ENCODE measurements around the gene KRT34. TPM values are rescaled to one million over a fixed set of nuclear protein-coding genes. Genes with fewer than 3 reads are reported as not detected.
"Not testable (repeated sequence)": the region's sequence is repeated elsewhere in the genome, so short reads cannot be mapped to it uniquely, and the experiment has no call there.

Gene KRT34
- total RNA-seq, 1 donor from 2014 or later, result not detected

GRCh38 chr17:41386227-41386626, 4.1 kb upstream of the KRT34 start:
- peaks cover 2% of the 10 kb centered on the region for H3K4me1 Mint-ChIP-seq (ENCODE audit: low read depth, unreplicated experiment)
- Histone ChIP-seq H3K9me3 (ENCODE audit: insufficient read depth, low read depth, low read length) (no peaks in the 10 kb centered on the region), H3K27me3 (ENCODE audit: insufficient read depth, low read length) (no peaks in the 10 kb centered on the region), H2AFZ (ENCODE audit: low read depth, low read length) (no peak overlapping the region), H4K20me1 (ENCODE audit: insufficient read depth, low read length) (no peaks in the 10 kb centered on the region), H3K27ac (ENCODE audit: low read depth, low read length) (no peak overlapping the region), H3K4me3 (ENCODE audit: insufficient read depth, low read depth, low read length) (no peak overlapping the region), H3K79me2 (ENCODE audit: insufficient read depth, low read length) (no peaks in the 10 kb centered on the region), H3K9ac (ENCODE audit: low read length) (no peak overlapping the region), H3K4me1 (ENCODE audit: insufficient read depth, low read length) (no peaks in the 10 kb centered on the region), H3K4me2 (ENCODE audit: low read length) (no peak overlapping the region), H3K36me3 (ENCODE audit: insufficient read depth, low read length) (no peaks in the 10 kb centered on the region)
- FAIRE-seq, result no peak
- no peak for DNase-seq (ENCODE audit: low read depth)
- no peak for TF ChIP-seq EZH2 (IDR thresholded peaks at IDR 0.05; ENCODE audit: insufficient read depth, low read length)
- TF ChIP-seq, protein P1, sequence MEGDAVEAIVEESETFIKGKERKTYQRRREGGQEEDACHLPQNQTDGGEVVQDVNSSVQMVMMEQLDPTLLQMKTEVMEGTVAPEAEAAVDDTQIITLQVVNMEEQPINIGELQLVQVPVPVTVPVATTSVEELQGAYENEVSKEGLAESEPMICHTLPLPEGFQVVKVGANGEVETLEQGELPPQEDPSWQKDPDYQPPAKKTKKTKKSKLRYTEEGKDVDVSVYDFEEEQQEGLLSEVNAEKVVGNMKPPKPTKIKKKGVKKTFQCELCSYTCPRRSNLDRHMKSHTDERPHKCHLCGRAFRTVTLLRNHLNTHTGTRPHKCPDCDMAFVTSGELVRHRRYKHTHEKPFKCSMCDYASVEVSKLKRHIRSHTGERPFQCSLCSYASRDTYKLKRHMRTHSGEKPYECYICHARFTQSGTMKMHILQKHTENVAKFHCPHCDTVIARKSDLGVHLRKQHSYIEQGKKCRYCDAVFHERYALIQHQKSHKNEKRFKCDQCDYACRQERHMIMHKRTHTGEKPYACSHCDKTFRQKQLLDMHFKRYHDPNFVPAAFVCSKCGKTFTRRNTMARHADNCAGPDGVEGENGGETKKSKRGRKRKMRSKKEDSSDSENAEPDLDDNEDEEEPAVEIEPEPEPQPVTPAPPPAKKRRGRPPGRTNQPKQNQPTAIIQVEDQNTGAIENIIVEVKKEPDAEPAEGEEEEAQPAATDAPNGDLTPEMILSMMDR (IDR thresholded peaks at IDR 0.05; ENCODE audit: insufficient read depth, low read depth, low read length), result no peak
- no peaks in the 10 kb centered on the region for H3K27me3 Mint-ChIP-seq (ENCODE audit: low read depth, unreplicated experiment)
- H3K27ac Mint-ChIP-seq (ENCODE audit: unreplicated experiment), result no peak overlapping the region
- no peak overlapping the region for H3K4me3 Mint-ChIP-seq (ENCODE audit: unreplicated experiment)
- H3K36me3 Mint-ChIP-seq (ENCODE audit: low read depth, unreplicated experiment), result no peaks in the 10 kb centered on the region
- H3K9me3 Mint-ChIP-seq (ENCODE audit: unreplicated experiment), result peaks cover 7% of the 10 kb centered on the region

- no peaks in the 10 kb centered on the region for H4K20me1 ChIP-seq (ENCODE audit: insufficient read depth, low read length)
- H3K4me2 ChIP-seq (ENCODE audit: low read length), result no peak overlapping the region
- H3K79me2 ChIP-seq (ENCODE audit: insufficient read depth, low read length), result no peaks in the 10 kb centered on the region
- H3K27ac Mint-ChIP-seq (ENCODE audit: unreplicated experiment), result no peak overlapping the region
- H3K4me3 Mint-ChIP-seq (ENCODE audit: unreplicated experiment), result no peak overlapping the region
- peaks cover 7% of the 10 kb centered on the region for H3K4me1 Mint-ChIP-seq (ENCODE audit: low read depth, unreplicated experiment)
- no peaks in the 10 kb centered on the region for H3K27me3 ChIP-seq (ENCODE audit: insufficient read depth, low read length)
- peaks cover 15% of the 10 kb centered on the region for H3K9me3 Mint-ChIP-seq (ENCODE audit: unreplicated experiment)
- H3K9ac ChIP-seq (ENCODE audit: low read length), result no peak overlapping the region
- TF ChIP-seq, protein P1 (IDR thresholded peaks at IDR 0.05; ENCODE audit: insufficient read depth, low read depth, low read length), result no peak
- TF ChIP-seq EZH2 (IDR thresholded peaks at IDR 0.05; ENCODE audit: insufficient read depth, low read length), result no peak
- no peak for DNase-seq (ENCODE audit: low read depth)
- no peak overlapping the region for H2AFZ ChIP-seq (ENCODE audit: low read depth, low read length)
- H3K27ac ChIP-seq (ENCODE audit: low read depth, low read length), result no peak overlapping the region
- H3K9me3 ChIP-seq (ENCODE audit: insufficient read depth, low read depth, low read length), result no peaks in the 10 kb centered on the region
- H3K36me3 Mint-ChIP-seq (ENCODE audit: low read depth, unreplicated experiment), result no peaks in the 10 kb centered on the region
- no peak overlapping the region for H3K4me3 ChIP-seq (ENCODE audit: insufficient read depth, low read depth, low read length)
- no peaks in the 10 kb centered on the region for H3K27me3 Mint-ChIP-seq (ENCODE audit: low read depth, unreplicated experiment)
- no peak for FAIRE-seq
- H3K4me1 ChIP-seq (ENCODE audit: insufficient read depth, low read length), result peaks cover 5% of the 10 kb centered on the region
- no peaks in the 10 kb centered on the region for H3K36me3 ChIP-seq (ENCODE audit: insufficient read depth, low read length)
Observed at GRCh38 chr17:41383690-41384089, 1.6 kb upstream of the KRT34 start.

- no peak overlapping the region for H2AFZ ChIP-seq (ENCODE audit: low read depth, low read length)
- H3K9me3 ChIP-seq (ENCODE audit: insufficient read depth, low read depth, low read length), result no peaks in the 10 kb centered on the region
- Mint-ChIP-seq H3K27ac (ENCODE audit: unreplicated experiment) (no peak overlapping the region), H3K4me1 (ENCODE audit: low read depth, unreplicated experiment) (peaks cover 8% of the 10 kb centered on the region), H3K9me3 (ENCODE audit: unreplicated experiment) (peaks cover 18% of the 10 kb centered on the region), H3K36me3 (ENCODE audit: low read depth, unreplicated experiment) (no peaks in the 10 kb centered on the region), H3K4me3 (ENCODE audit: unreplicated experiment) (no peak overlapping the region), H3K27me3 (ENCODE audit: low read depth, unreplicated experiment) (no peaks in the 10 kb centered on the region)
- H3K79me2 ChIP-seq (ENCODE audit: insufficient read depth, low read length), result no peaks in the 10 kb centered on the region
- no peaks in the 10 kb centered on the region for H4K20me1 ChIP-seq (ENCODE audit: insufficient read depth, low read length)
- H3K36me3 ChIP-seq (ENCODE audit: insufficient read depth, low read length), result no peaks in the 10 kb centered on the region
- no peak overlapping the region for H3K9ac ChIP-seq (ENCODE audit: low read length)
- peak overlapping the region; percentile 19 for H3K27ac ChIP-seq (ENCODE audit: low read depth, low read length)
- no peak overlapping the region for H3K4me2 ChIP-seq (ENCODE audit: low read length)
- peaks cover 10% of the 10 kb centered on the region for H3K4me1 ChIP-seq (ENCODE audit: insufficient read depth, low read length)
- DNase-seq (ENCODE audit: low read depth) (no peak), FAIRE-seq (peak; percentile 34)
- H3K4me3 ChIP-seq (ENCODE audit: insufficient read depth, low read depth, low read length), result no peak overlapping the region
- no peaks in the 10 kb centered on the region for H3K27me3 ChIP-seq (ENCODE audit: insufficient read depth, low read length)
- TF ChIP-seq, protein P1 (IDR thresholded peaks at IDR 0.05; ENCODE audit: insufficient read depth, low read depth, low read length), result no peak
Observed at GRCh38 chr17:41382394-41382793, 288 bp upstream of the KRT34 start.

- H3K4me3 Mint-ChIP-seq (ENCODE audit: unreplicated experiment); H3K9me3 ChIP-seq (ENCODE audit: insufficient read depth, low read depth, low read length); H3K27me3 ChIP-seq (ENCODE audit: insufficient read depth, low read length); H3K79me2 ChIP-seq (ENCODE audit: insufficient read depth, low read length); H3K36me3 ChIP-seq (ENCODE audit: insufficient read depth, low read length); H3K27me3 Mint-ChIP-seq (ENCODE audit: low read depth, unreplicated experiment); H4K20me1 ChIP-seq (ENCODE audit: insufficient read depth, low read length); H3K4me3 ChIP-seq (ENCODE audit: insufficient read depth, low read depth, low read length); H3K4me1 Mint-ChIP-seq (ENCODE audit: low read depth, unreplicated experiment); H3K36me3 Mint-ChIP-seq (ENCODE audit: low read depth, unreplicated experiment): not testable (repeated sequence)
- Histone ChIP-seq H3K9ac (ENCODE audit: low read length) (peak overlapping the region; percentile 38), H3K4me1 (ENCODE audit: insufficient read depth, low read length) (peaks cover 10% of the 10 kb centered on the region), H3K27ac (ENCODE audit: low read depth, low read length) (peak overlapping the region; percentile 69), H2AFZ (ENCODE audit: low read depth, low read length) (peak overlapping the region; percentile 38), H3K4me2 (ENCODE audit: low read length) (peak overlapping the region; percentile 45)
- Mint-ChIP-seq H3K9me3 (ENCODE audit: unreplicated experiment) (peaks cover 16% of the 10 kb centered on the region), H3K27ac (ENCODE audit: unreplicated experiment) (peak overlapping the region; percentile 4)
- DNase-seq (ENCODE audit: low read depth), result peak; percentile 71
- FAIRE-seq, result peak; percentile 98
Observed at GRCh38 chr17:41380091-41380490, 2.0 kb downstream of the KRT34 start.

All from astrocyte (in vitro differentiated cells and primary cell).